HG02798 (cell line): ENCODE data around the gene TMEM165.
A peak's percentile ranks its signal among the peaks of the same experiment; 100 is the strongest.

Source experiments
- ATAC-seq: cut with Tn5 transposase; IDR thresholded peaks from one replicate; pipeline ENCODE4 v1.9.1; 2021; ENCODE audit warnings: mild to moderate bottlenecking; ENCODE audit not compliant: unreplicated experiment, poor library complexity

TMEM165 gene

GRCh38 chr4:55366621-55367020 is 29.1 kb upstream of the TMEM165 start:
- no peak for ATAC-seq

GRCh38 chr4:55367084-55367722 is 28.6 kb upstream of the TMEM165 start:
- ATAC-seq: no peak

GRCh38 chr4:55369968-55370367 is 25.8 kb upstream of the TMEM165 start:
- no peak for ATAC-seq

DNA sequence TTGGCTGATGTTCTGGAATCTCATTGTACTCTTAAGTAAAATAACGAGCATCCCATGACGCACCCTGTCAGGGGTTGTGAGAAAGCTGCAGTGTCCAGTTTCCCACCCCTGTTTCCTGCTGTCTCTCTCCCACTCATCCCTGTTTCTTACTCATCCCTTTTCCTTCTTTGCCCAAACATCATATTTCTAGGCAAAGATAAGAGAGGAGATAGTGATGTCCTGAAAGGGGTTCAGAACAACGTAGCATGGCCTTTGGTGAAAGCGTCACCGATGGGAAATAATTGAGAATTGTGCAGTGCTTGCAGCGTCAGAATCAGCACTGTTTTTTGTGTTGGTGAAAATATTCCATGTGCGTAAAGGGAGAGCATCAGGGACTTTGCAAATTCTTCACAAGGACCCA is 23.5 kb upstream of the TMEM165 start:
- no peak for ATAC-seq

DNA sequence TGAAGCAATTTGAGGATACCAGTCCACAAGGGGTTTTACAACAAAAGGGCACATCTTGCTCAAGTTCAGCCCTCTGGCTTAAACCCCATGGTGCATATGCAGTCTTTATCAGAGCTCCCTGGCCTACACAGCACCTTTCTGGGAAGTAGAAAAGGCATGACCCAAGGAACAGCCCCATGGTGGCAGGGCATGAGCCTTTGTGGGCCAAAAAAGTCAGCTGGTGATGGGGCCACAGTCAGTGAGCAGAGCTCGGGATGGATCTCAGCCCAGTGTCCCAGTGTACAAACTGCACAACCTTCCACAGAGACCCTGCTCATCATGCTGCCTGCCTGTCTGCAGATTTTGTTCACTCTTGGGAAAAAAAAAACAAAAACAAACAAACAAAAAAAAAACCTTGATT is 22.3 kb upstream of the TMEM165 start:
- ATAC-seq: no peak

DNA sequence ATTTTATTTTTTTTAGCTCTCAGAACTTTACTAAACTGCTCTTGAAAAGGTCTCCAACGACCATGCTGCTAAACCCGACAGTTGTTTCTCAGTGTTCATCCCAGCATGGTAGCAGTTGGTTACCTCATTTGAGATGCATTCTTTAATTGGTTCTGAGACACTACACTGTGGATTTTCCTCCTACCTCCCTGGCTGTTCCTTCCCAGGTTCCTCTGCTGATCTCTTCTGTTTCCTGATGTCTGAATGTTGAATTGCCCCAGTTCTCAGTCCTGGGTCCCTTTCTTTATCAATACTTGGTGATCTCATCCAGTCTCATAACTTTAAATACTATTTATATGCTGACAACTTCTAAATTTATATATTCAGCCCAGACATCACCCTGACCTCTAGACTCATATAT is 19.1 kb upstream of the TMEM165 start:
- no peak for ATAC-seq

DNA sequence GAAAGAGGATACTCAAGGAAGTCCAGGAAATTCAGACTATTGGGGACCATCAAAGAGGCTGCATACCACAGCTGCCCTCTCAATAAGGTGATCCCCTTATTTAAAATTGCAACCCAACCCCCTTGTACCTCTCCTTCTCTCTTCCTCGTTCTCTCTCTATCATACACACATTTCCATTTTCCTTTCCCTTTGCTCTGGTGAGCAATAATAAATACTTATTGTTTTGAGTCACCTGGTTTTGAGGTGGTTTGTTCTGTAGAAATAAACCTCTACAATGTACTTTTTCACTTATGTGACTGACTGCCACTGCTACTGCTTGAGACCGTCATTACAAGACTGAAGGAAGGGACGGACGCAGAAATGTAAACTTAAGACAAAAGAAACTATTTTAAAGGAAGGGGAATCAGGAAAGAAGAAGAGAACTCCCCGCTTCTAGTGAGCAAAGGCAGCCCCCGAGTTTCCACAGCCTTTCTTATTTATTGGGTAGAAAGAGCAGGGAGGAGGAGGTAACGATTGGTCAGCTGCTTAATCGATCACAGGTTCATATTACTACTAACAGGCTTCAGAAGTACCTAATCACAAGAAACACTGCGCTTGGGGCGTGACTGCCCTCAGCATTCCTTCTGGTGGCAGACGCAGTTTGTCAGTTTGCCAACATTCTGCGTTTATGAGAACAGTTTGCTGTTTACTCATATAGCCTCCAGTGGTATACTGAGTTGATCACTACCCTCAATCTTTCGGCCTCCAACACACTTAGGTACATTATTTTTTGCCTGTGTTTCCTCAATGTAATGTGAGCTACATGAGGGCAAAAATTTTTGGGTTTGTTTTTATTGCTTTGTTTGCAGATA is 16.9 kb upstream of the TMEM165 start:
- no peak for ATAC-seq

DNA sequence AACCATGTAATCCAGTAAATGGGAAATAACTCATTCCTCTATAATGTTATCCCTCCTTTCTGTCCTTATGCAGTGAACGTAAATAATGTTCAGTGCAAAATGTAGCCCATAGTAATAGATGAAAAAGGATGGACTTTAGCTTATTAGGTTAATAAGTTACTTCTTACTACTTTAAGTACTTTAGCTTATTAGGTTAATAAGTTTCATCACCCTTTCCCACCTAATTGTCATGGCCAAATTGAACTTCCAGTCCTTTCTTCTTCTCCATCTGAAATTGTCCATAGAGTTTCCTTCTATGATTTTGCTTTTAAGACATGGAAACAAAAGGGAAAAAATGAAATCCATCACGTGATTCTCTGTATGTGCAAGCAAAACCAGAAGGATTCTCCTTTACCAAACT is 15.2 kb upstream of the TMEM165 start:
- no peak for ATAC-seq

DNA sequence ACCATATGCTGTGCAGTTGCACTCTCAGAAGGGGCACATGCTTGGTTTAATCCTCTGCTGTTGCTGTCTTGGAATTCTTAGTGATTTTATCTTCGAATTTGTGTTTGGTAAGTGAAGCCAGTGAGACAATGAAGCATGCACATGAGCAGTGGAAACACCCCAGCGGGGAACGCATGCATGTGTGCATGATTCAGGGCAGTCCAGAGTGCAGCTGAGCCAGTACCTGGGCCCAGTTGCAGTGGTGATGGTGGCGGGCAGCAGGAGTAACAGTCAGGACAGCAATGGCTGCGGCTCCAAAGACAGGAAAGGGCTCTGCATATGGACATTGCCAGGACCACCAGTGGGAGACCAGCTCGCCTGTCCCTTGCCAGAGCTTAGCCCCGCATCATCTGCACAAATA is 14.3 kb upstream of the TMEM165 start:
- ATAC-seq: no peak

DNA sequence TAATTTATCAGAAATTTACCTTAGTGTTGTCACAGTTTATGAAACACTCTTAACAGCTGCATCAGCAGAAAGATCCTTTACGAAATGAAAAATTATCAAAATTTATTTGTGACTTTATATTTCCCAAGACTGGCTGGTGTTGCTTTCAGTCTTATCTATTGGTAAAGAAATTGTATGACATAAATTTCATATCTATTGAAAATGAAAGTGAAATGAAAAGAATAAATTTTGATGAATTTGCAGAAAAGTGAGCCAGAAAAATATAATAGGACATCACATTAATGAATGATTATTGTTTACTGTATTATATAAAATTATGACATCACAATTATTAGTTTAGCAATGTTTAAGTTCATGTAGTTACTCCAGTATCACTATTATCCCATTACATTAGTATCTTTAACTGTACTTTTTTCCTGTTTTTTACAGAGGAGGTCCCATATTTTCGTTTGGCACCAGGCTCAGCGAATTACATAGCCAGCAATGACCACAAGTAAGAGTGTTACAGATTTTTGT is 13.2 kb upstream of the TMEM165 start:
- ATAC-seq: no peak

DNA sequence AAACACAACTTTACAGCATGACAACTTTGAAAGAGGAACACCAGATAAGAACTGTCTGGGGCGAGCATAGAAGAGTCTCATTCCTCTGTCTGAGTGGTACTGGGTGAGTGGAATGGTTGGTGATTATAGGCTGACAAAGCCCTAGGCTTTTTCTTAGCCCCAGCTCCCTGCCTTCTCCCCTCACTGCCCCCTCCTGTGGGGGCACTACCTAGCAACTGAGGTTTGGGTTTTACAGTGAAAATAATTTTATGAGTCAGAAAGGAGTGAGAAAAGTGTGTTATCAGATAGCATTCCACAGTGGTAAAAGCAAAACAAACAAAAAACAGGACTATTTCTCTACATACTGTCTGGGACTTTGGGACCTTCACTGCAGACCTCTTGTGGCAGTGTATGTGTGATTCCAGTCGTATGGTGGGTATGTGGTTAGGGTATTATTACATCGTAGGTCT is 10.5 kb upstream of the TMEM165 start:
- ATAC-seq: no peak

GRCh38 chr4:55386073-55386472 is 9.7 kb upstream of the TMEM165 start:
- ATAC-seq: peak; percentile 90

- no peak for ATAC-seq
Observed at GRCh38 chr4:55386840-55387239, 8.9 kb upstream of the TMEM165 start.

DNA sequence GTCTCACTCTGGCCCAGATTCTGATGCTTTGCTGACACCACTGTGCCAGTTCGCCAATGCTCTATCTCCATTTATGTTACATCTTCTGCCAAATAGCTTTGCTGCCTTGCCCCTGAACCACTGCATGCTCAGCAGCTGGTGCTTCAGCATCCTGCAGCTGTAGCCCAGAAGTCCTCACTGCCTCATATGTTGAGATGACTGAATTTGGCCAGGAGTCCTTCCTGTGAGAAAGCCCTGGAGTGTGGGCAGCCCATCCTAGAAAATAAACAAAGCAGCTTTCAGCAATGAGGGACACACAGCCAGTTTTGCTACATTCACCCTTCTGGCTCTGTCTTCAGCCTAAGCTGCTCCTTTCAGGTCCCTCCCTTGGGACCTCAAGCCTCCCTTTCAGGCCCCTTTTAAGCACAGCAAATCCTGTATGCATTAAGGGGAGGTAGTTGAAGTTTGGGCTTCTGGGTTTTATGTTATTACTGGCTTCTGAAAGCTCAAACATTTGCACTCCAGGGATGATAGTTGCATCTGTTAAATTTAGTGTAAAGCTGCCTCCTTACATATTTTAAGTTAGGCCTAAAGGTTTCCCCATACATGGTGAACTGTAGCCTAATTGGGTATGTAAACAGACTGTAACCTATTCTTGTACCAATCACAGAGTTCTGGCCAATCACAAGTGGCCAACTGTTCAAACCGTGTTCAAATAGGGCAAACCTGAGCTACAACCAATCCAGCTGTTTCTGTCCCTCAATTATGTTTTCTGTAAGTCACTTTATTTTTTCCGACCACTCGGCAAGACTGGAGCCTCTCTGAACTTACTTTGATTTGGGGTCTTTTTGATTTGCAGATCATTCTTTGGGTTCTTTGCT is 2.1 kb upstream of the TMEM165 start:
- no peak for ATAC-seq

DNA sequence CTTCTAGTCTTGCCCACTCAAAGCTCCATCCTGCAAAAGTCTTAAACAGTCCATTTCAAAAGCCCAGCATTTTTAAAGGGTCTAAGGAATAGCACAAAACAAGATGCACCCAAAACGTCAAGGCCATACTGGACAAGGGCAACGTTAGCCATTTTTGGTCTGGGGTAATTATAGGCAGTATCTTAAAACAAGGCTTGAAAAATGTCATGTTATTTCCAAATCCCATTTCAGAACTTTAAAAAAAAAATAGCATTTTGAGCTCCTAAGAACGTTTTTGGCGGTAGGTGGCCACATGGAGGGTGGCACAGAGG is 584 bp upstream of the TMEM165 start:
- no peak for ATAC-seq

GRCh38 chr4:55396308-55397125 is 760 bp downstream of the TMEM165 start:
- ATAC-seq: peak; percentile 27

DNA sequence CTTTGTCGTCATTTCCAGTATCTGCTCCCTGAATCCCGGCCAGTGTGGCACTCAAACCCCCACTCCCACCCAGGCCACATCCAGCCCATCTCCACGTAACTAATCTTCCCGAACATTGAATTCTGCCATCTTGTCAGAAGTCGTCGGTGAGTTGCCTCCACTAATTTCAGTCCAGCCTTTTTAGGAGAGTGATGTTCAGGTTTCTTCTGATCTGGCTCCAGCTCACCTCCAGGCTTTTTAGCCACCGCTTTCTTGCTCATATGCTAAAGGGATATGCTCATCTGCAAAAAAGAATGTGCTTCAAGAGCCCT is 1.3 kb downstream of the TMEM165 start:
- ATAC-seq: no peak

DNA sequence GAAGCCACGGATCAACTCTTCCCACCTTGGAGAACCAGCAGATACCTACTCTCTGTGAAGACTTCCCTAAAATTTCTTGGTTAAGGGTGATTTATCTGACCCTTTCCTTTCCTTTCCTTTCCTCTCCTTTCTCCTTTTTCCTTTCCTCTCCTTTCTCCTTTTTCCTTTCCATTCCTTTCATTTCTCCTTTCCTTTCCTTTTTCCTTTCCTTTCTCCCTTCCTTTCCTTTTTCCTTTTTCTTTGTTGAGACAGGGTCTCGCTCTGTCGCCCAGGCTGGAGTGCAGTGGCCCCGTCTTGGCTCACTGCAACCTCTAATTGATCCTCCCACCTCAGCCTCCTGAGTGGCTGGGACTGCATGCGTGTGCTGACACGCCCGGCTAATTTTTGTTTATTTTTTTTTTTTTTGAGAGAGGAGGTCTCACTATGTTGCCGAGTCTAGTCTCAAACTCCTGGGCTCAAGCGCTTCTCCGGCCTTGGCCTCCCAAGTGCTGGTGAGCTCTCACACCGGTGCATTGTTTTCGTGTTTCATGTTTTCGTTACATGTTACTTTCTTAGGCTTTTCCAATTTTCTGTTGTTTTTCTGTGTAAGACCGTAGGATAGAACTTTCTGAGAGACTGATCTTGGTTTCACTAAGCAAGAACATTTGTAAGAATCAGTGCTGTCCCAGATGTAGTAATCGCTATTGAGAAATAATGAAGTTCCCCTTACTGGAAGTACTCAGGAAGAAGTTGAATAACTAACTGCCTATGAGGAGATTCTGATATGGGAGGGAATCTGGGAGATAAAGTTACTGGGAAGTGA is 2.0 kb downstream of the TMEM165 start:
- ATAC-seq: no peak

DNA sequence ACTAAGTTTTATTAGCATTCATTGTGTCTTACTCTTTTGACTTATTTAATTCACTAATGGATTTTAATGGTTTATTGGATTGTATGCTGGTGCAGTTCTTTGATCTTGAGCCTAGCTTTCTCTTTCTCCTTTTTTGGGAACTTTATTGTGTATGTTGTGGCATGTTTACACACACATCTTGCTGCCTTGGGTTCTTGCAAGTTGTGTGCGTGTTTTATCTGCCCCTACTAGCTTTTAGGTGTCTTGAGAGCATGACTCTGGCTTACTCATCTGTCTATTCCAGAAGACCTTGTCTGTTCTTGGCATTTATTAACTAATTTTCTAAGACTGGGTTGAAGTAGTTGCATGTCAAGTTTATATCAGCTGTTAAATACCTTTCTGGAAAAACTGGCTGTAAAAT is 2.7 kb downstream of the TMEM165 start:
- ATAC-seq: no peak
